HFF-Myc (cell line): ENCODE results near the gene IGF2BP3.

Experiments
- DNase-seq: peaks from one replicate; pipeline ENCODE4 v3.0.0-alpha.2; 2011; ENCODE audit warnings: low read depth; ENCODE audit errors: extremely low read depth
- H3K4me3 ChIP-seq: replicated peaks from 2 replicates; pipeline ENCODE4 v1.5.1; 2011; ENCODE audit warnings: low read depth, mild to moderate bottlenecking, control low read depth, low read length
- CTCF ChIP-seq: IDR thresholded peaks from 2 replicates; pipeline ENCODE4 v1.5.1; 2012; ENCODE audit warnings: mild to moderate bottlenecking, low read depth, low read length, control low read depth; ENCODE audit errors: missing control alignments

IGF2BP3 gene

GRCh38 chr7:23426876-23427275 lies 43.4 kb downstream of the IGF2BP3 start:
- H3K4me3 ChIP-seq = no peak overlapping the region
- TF ChIP-seq CTCF = no peak
- DNase-seq = no peak

GRCh38 chr7:23422909-23423308 lies 47.4 kb downstream of the IGF2BP3 start:
- DNase-seq = no peak
- H3K4me3 ChIP-seq = no peak overlapping the region
- TF ChIP-seq CTCF = no peak

- no peak for TF ChIP-seq CTCF
- H3K4me3 ChIP-seq = no peak overlapping the region
- no peak for DNase-seq
These were observed 47.9 kb downstream of the IGF2BP3 start for GRCh38 chr7:23422384-23422783.

- no peak for DNase-seq
- TF ChIP-seq CTCF = no peak
- no peak overlapping the region for H3K4me3 ChIP-seq
These were observed 50.4 kb downstream of the IGF2BP3 start for GRCh38 chr7:23419845-23420244.

- DNase-seq = no peak
- no peak overlapping the region for H3K4me3 ChIP-seq
- TF ChIP-seq CTCF = no peak
These were observed 51.1 kb downstream of the IGF2BP3 start for GRCh38 chr7:23419160-23419559.

GRCh38 chr7:23418046-23418445 lies 52.2 kb downstream of the IGF2BP3 start:
- DNase-seq = no peak
- no peak overlapping the region for H3K4me3 ChIP-seq
- no peak for TF ChIP-seq CTCF

- TF ChIP-seq CTCF = no peak
These were observed 55.1 kb downstream of the IGF2BP3 start for GRCh38 chr7:23415198-23415597.

More at GRCh38 chr7:23415198-23415597, 55.1 kb downstream of the IGF2BP3 start:
- H3K4me3 ChIP-seq = no peak overlapping the region
- no peak for DNase-seq
